Measurements from ENCODE around the gene BCL2L13.

BCL2L13 gene

DNA sequence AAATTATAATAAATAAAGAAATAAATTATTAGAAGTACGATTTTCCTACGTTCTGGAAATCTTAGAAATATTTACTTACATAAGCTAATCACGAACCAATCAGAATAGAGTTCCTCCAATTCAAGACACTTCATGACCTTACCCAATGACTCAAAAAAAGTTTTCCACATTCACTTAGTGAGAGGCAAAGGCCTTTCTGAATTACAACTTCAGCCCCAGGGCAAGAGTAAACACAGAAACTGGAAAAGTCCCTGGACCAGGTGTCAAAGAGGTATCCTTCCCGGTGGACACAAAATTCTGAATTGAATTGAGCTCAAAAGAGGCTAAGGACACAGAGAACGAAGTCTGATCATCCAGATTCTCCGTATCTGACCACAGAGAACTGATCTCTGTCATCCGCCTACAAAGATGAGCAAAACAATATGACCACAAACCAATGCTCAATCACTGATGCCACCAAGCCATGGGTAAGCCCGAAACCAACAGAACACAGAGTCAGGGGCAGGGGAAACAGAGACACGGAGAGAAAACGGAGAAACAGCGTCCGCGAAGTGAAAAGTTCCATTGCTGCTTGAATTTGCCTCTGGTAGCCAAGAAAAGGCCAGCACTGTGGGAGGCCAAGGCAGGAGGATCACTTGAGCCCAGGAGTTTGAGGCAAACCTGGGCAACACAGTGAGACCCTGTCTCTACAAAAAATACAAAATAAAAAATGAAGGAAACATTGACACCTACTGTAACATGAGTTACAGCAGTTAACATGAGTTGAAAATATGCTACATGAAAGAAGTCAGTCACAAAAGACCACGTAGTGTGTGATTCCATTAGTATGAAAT, 128.9 kb downstream of the BCL2L13 start:
- DNase-seq = no peak

DNA sequence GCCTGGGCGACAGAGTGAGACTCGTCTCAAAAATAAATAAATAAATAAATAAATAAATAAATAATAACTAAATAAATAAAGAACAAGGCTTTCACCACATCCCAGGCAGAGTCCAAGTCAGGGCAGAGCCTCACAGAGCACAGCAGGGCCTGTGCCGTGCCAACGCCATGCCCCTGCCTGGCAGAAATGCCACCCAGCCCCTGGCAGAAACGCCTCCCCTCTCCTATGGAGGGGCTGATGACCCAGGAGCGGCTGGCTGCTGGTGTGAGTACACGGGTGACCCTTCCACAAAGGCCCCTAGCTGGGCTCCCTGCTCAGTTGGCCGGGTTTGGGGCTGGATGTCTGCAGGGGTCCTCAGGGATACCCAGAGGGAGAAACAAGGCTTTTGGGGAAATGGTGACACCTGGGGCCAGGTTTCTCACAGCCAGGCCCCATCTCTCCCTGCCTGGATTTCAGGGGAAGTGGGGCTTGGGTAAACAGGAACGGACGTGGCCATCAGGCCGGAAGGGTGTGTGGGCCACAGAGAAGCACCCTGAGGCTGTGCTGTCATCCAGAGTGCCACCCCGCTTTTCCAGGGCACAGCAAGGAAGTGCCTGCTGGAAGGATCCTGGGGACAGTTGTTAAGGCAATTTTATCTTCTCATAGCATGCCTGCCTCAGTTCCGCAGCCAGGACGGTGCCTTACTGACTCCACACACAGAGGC, 130.6 kb downstream of the BCL2L13 start:
- no peak for DNase-seq

DNA sequence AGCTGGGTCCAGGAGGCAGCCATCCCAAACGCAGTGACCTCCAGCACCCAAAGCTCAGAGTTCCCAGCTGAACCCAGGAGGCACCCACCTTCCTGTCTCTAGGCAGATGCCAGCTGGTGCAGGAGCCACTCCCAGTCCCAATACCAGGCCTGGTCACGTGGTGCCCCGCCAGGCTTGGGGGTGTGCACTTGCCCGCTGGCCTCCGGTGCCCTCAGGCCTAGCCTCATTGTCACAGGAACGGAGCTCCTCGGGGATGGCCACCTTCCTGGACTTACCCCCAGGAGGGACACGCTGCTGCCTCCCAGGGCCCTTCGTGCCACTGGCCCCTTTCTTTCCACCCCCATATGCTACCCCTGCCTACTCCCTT, 131.1 kb downstream of the BCL2L13 start:
- DNase-seq = no peak

DNA sequence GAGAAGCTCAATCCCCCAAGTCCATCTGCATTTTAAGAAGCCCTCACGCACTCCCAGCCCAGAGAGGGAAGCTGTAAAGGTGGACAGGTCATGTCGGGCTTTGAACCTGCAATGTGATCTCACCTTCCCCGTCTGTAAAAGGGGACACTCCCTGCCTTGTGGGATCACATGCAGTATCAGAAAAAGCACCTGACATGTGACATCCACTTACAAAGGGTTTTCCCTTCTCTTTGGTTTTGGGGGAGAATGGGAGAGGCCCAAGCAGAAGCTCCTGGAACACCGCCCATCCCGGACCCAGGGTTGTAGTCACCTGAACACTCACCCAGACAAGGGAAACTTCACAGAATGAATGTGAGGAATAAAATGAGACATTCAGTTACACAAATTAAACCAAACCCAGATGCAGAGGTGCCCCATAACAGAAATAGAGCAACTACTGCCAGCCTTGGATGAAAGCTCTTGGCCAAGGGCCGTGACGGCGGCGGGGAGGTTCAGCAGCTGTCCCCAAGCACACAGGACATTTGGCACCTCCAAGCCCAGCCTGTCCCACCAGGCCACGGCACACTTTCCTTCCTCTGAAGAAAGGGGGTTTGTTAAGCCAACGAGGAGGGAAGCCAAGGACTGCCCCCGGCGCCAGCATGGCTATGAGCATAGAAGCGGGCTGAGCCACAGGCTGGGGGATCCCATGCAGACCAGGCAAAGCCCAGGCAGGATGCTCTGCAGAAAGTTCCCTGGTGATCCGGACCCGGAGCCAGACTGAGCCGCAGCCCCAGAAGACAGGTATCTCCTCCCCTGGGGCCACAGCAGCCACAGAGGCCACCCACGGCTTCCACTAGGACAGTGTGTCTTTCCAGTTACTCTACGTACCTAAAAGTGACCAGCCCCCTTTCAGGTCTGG, 131.9 kb downstream of the BCL2L13 start:
- DNase-seq = no peak

- DNase-seq = no peak
These were observed 133.8 kb downstream of the BCL2L13 start for GRCh38 chr22:17772249-17772957.

DNA sequence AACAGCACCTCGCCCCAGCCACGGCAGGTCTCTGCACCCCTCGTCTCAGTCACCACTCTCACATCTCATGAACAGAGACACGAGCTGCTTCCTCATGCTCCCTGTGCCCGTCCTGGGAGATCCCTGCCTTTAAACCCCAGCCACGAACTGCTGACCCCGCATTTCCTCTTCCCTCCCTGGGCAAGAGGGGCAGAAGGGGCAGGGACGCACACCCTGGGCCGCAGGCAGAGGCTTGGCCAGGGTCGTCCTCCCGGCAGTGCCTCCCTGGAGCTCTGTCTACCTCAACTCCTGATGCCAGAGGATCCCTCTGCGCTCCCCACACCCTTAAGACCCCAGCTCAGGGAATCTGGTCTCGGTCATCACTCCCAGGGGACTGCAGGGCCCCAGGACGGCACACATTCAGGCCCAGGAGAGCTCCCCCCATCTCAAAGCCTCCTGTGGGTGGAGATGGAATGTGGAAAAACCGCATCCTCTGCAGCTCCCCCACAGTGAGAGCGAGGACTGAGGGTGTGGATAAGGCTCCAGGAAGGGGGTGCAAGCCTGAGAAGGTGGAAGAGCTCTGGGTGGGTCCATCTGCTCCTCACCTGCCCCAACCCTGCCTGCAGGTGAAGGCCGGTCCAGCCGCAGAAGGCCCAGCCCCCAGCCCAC, 134.5 kb downstream of the BCL2L13 start:
- no peak for DNase-seq

DNA sequence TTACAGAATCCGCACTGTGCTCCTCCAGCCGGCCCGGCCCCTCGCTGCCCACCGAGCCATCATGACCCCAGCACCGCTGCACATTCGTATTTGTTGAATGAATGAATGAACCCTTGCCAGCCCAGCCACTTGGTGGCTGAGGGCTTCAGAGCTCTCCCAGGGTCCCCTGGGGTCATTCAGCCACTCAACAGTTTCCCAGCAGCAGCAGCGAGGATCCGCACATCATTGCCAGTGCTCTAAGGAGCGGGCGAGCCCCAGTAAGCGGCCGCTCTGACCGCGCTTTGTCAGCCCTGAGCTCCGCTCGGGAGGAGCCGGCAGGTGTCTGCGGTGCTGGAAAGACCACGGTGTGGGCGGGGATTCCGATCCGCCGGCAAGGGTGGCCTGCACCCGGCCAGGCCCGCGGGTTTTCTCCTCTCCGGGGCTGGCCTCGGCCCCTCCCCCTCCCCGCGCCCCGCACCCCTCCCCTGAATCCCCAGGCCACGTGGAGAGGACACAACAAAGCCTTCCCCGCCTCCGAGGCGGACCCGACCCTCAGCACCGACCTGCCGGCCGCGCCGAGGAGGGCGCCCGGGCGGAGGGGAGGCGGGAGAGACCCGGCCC, 135.1 kb downstream of the BCL2L13 start:
- DNase-seq = no peak

GRCh38 chr22:17774206-17774925, 135.8 kb downstream of the BCL2L13 start, which contains the start of gene BID:
Gene BID (minus strand): TSS chr22:17774469. CDS start chr22:17750116, 24,353 bp downstream.
- DNase-seq = no peak

DNA sequence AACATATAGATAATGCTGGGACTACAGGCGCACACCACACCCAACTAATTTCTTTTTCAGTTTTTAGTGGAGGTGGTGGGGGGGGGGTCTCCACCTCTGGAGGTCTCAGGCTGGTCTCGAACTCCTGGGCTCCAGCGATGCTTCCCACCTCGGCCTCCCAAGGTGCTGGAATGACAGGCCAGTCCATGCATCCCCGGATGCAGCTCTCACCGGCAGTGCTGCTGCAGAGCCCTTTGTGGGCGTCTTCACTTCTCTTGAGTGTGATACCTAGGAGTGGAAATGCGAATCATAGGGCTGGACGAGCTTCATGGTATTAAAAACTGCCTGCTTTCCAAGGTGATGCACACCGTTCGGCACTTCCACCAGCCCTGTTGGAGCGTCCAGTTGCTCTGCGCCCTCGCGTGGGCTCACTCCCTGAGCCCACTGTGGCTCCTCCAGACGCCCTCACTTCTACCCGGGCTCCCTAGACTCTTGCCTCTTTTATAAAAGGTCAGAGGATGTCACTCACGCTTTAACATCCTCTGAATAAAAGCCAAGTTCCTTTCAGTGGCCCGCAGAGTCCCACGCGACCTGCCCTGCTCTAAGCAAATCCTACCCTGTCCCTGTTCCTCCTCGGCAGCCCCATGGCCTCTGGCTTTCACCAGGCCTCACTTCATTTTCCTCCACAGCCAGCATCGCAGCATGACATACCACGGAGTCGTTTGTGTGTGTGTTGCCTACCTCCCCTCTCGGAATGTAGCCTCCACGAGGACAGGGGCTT, 136.5 kb downstream of the BCL2L13 start:
- no peak for DNase-seq

DNA sequence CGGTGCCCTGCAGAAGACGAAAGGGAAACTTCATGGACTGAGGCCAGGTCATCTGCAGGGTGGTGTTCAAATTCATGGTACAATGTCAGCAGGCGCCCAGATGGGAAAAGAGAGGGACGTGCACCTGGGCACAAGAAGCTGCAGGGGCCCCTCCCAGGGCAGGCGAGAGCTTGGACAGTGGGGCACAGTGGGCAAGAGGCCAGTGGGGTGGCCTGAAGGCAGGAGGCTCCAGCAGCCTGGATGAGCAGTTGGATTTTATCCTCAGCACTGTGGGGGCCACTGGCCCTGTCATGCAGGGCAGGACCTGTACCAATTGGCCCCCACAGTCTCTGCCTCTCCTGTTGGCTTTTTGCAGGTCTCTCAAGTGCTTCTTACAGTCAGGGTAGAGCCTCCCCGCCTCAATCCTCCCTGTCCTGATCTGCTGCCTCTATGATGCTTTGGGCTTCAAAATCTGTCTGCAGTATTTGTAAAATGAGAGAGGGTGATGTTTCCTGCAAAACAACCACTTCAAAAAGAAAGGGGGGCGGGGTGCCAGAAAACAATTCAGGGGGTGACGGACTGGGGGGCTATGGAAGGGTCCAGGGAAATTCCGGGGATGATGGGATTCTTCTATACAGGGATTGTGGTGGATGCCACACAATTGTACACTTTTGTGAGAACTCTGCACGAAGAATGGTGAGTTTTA, 137.4 kb downstream of the BCL2L13 start:
- no peak for DNase-seq

- no peak for DNase-seq
These were observed 138.6 kb downstream of the BCL2L13 start for GRCh38 chr22:17777005-17777716.

DNA sequence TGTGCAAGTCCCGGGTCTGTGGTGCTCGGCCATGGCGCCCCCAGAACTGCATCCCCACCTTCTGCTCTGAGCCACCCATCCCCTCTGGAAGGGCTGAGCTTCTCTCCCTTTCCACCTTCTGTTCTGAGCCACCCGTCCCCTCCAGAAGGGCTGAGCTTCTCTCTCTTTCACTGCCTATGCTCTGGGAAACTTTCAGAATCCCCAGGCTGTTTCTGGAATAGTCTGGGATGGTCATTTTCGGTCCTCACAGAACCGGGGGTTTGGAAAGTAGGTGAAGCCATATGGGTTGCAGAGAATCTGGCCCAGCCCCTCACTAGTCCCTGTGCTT, 139.1 kb downstream of the BCL2L13 start:
- DNase-seq = no peak

- DNase-seq = no peak
These were observed 139.9 kb downstream of the BCL2L13 start for GRCh38 chr22:17778412-17778976.

- no peak for DNase-seq
These were observed 140.9 kb downstream of the BCL2L13 start for GRCh38 chr22:17779286-17780115.

DNA sequence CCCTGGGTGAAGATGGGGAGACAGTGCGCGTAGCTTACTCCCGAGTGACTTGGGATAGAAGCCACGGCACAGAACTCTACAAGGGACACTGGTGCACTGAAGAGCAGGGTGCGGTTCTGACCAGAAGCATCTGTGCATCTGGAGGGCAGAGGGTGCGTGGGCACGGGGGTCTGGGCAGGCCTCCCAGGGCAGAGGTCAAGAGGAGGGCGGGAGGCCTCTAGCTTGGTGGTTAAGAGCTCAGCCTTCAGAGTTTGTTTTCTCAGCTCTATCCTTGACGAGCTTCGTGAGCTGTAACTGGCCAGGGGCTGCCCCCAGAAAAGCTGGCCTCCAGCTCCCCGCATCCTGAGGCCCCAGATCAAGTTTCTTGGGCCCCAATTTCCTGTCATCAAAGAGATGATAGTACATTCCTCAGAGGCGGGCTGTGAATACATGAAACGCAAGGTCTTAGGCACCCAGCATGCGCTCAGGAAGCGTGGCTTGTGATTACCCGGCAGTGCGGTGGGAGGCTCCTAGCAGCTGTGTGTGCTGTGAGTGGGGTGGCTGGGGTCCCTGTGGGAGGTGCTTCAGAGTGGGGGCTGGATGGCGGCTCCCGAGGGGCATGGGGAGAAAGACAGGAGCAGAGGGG, 141.7 kb downstream of the BCL2L13 start:
- no peak for DNase-seq
